ENCODE measurements around the gene EAF1.

DNA sequence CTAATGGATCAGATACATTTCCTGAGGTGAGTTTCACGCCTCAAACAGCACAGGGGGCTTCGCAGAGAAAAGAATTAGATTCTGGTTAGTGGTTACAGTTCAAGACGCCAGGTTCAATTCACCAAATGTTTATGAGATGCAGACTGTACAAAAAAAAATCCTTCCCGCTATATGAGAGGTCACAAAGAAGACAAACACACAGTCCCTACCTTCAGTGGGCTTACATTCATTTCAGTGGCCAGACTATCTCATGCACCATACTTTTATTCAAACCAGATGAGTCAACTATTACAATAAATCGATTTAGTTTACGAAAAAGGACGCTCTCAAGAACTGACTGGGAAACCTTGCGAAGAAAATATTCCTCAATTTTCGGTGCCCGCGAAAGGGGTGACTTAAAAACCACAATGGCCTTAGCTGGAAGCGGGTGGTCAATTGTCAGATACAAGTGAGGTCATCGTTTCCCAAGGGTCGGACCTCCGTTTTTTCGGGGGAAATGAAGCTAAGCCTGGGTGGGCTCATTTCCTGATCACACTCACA lies 749 bp upstream of the EAF1 start:
- TF ChIP-seq, protein P1, sequence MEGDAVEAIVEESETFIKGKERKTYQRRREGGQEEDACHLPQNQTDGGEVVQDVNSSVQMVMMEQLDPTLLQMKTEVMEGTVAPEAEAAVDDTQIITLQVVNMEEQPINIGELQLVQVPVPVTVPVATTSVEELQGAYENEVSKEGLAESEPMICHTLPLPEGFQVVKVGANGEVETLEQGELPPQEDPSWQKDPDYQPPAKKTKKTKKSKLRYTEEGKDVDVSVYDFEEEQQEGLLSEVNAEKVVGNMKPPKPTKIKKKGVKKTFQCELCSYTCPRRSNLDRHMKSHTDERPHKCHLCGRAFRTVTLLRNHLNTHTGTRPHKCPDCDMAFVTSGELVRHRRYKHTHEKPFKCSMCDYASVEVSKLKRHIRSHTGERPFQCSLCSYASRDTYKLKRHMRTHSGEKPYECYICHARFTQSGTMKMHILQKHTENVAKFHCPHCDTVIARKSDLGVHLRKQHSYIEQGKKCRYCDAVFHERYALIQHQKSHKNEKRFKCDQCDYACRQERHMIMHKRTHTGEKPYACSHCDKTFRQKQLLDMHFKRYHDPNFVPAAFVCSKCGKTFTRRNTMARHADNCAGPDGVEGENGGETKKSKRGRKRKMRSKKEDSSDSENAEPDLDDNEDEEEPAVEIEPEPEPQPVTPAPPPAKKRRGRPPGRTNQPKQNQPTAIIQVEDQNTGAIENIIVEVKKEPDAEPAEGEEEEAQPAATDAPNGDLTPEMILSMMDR (IDR thresholded peaks at IDR 0.05; ENCODE audit: poor library complexity, severe bottlenecking) = no peak
- TF ChIP-seq RAD21 (conservative IDR thresholded peaks at IDR 0.05) (no peak), EZH2 (IDR thresholded peaks at IDR 0.05; ENCODE audit: borderline replicate concordance, insufficient read depth, low read length, poor library complexity, severe bottlenecking) (no peak), POLR2AphosphoS5 (IDR thresholded peaks at IDR 0.05) (no peak), MXI1 (conservative IDR thresholded peaks at IDR 0.05; ENCODE audit: poor library complexity, severe bottlenecking) (no peak), EP300 (conservative IDR thresholded peaks at IDR 0.05; ENCODE audit: poor library complexity, severe bottlenecking) (no peak), SMC3 (conservative IDR thresholded peaks at IDR 0.05; ENCODE audit: poor library complexity) (no peak)
- TF ChIP-seq, protein P2, sequence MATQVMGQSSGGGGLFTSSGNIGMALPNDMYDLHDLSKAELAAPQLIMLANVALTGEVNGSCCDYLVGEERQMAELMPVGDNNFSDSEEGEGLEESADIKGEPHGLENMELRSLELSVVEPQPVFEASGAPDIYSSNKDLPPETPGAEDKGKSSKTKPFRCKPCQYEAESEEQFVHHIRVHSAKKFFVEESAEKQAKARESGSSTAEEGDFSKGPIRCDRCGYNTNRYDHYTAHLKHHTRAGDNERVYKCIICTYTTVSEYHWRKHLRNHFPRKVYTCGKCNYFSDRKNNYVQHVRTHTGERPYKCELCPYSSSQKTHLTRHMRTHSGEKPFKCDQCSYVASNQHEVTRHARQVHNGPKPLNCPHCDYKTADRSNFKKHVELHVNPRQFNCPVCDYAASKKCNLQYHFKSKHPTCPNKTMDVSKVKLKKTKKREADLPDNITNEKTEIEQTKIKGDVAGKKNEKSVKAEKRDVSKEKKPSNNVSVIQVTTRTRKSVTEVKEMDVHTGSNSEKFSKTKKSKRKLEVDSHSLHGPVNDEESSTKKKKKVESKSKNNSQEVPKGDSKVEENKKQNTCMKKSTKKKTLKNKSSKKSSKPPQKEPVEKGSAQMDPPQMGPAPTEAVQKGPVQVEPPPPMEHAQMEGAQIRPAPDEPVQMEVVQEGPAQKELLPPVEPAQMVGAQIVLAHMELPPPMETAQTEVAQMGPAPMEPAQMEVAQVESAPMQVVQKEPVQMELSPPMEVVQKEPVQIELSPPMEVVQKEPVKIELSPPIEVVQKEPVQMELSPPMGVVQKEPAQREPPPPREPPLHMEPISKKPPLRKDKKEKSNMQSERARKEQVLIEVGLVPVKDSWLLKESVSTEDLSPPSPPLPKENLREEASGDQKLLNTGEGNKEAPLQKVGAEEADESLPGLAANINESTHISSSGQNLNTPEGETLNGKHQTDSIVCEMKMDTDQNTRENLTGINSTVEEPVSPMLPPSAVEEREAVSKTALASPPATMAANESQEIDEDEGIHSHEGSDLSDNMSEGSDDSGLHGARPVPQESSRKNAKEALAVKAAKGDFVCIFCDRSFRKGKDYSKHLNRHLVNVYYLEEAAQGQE (IDR thresholded peaks at IDR 0.05; ENCODE audit: borderline replicate concordance) = no peak
